Type B pancreatic cell (in vitro differentiated cells): ENCODE results near the gene APOBEC3F. TPM values are rescaled to one million over a fixed set of nuclear protein-coding genes. Genes with fewer than 3 reads are reported as not detected.
"Not testable (repeated sequence)": the region's sequence is repeated elsewhere in the genome, so short reads cannot be mapped to it uniquely, and the experiment has no call there.

Experiments used
- DNase-seq: peaks from one replicate; pipeline ENCODE4 v3.0.0; 2021; ENCODE audit warnings: mixed read lengths; ENCODE audit not compliant: unreplicated experiment; ENCODE audit errors: extremely low spot score
- H3K27ac Mint-ChIP-seq: 2 replicates; pipeline ENCODE4 v1.8.0; 2021; ENCODE audit warnings: mild to moderate bottlenecking, mixed read lengths
- H3K27me3 Mint-ChIP-seq: 2 replicates; pipeline ENCODE4 v1.8.0; 2021; ENCODE audit warnings: mixed read lengths
- H3K36me3 Mint-ChIP-seq: 2 replicates; pipeline ENCODE4 v1.8.0; 2021; ENCODE audit warnings: mixed read lengths
- H3K4me1 Mint-ChIP-seq: one replicate; pipeline ENCODE4 v1.8.0; 2021; ENCODE audit warnings: mixed read lengths; ENCODE audit not compliant: unreplicated experiment
- H3K4me3 Mint-ChIP-seq: 2 replicates; pipeline ENCODE4 v1.8.0; 2021; ENCODE audit warnings: mild to moderate bottlenecking, mixed read lengths
- H3K9me3 Mint-ChIP-seq: 2 replicates; pipeline ENCODE4 v1.8.0; 2021; ENCODE audit warnings: mixed read lengths
- CTCF ChIP-seq: fragments of 200-600 bp; sonication (generic); conservative IDR thresholded peaks from 2 replicates; pipeline ENCODE4 v1.5.0; 2021; ENCODE audit warnings: antibody characterized with exemption, mild to moderate bottlenecking
- total RNA-seq: library from RNA; stranded (reverse); gene quantifications from 2 replicates; pipeline ENCODE4 v1.2.1, GENCODE V29; 2021; ENCODE audit warnings: low replicate concordance

The APOBEC3F gene
- total RNA-seq, 1 donor from 2014 or later: 14.9 TPM

GRCh38 chr22:39066442-39067276 is 26.0 kb downstream of the APOBEC3F start:
- not testable (repeated sequence) for H3K27ac Mint-ChIP-seq, H3K9me3 Mint-ChIP-seq, H3K36me3 Mint-ChIP-seq, H3K4me1 Mint-ChIP-seq, DNase-seq, H3K27me3 Mint-ChIP-seq, H3K4me3 Mint-ChIP-seq

DNA sequence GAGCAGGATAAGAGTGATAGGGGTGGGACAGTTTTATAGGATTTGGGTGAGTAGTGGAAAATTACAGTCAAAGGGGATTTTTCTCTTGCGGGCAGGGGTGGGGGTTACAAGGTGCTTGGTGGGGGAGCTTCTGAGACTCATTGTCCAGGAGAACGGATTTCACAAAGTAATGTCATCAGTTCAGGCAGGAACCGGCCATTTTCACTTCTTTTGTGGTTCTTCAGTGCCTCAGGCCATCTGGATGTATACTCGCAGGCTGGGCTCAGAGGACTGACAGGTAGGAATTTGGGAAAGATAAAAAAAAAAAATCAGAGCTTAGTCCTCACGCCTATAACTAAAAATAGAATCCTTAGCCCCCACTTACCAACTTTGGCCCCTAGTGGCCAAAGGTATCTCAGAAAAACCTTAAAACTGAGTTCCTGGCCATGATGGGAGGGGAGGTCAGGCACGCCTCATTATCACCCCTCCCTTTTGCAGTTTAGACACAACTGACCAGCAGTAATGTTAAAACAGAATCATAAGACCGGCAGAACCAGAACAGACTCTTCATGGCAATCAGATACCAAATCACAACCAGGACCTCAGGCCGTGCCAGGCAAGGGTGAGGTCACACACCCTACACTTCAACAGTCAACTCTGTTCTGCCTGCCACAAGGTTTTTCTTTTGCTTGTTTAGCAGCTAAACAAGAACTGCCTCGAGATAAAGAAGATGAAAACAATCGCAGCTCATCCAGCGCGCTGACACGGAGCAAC is 27.5 kb downstream of the APOBEC3F start:
- no peaks in the 10 kb centered on the region for H3K36me3 Mint-ChIP-seq
- TF ChIP-seq CTCF: peak; percentile 51
- no peak for DNase-seq
- no peaks in the 10 kb centered on the region for H3K9me3 Mint-ChIP-seq
- H3K27me3 Mint-ChIP-seq: no peaks in the 10 kb centered on the region
- no peaks in the 10 kb centered on the region for H3K4me1 Mint-ChIP-seq
- no peak overlapping the region for H3K27ac Mint-ChIP-seq
- peak overlapping the region; percentile 36 for H3K4me3 Mint-ChIP-seq

DNA sequence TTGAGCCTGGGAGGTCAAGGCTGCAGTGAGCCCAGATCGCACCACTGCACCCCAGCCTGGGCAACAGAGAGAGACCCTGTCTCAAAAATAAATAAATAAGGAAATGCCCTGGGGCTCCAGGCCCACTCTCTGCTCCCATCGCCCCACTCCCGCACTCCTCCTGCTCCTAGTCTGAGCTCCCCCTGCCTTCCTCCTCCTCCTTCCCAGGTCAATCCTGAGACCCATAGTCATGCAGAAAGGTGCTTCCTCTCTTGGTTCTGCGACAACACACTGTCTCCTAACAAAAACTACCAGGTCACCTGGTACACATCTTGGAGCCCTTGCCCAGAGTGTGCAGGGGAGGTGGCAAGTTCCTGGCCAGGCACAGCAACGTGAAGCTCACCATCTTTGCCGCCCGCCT is 29.5 kb downstream of the APOBEC3F start:
- no peaks in the 10 kb centered on the region for H3K9me3 Mint-ChIP-seq
- no peak overlapping the region for H3K27ac Mint-ChIP-seq
- H3K4me1 Mint-ChIP-seq: peaks cover 4% of the 10 kb centered on the region
- H3K27me3 Mint-ChIP-seq: no peaks in the 10 kb centered on the region
- TF ChIP-seq CTCF: no peak
- no peaks in the 10 kb centered on the region for H3K36me3 Mint-ChIP-seq
- no peak for DNase-seq
- no peak overlapping the region for H3K4me3 Mint-ChIP-seq

- DNase-seq, H3K36me3 Mint-ChIP-seq, H3K27me3 Mint-ChIP-seq, H3K27ac Mint-ChIP-seq, H3K4me3 Mint-ChIP-seq, H3K9me3 Mint-ChIP-seq, H3K4me1 Mint-ChIP-seq: not testable (repeated sequence)
These were observed 31.9 kb downstream of the APOBEC3F start for GRCh38 chr22:39072581-39072981.

GRCh38 chr22:39073981-39074380 is 33.3 kb downstream of the APOBEC3F start:
- no peak for DNase-seq
- Mint-ChIP-seq H3K27ac (no peak overlapping the region), H3K27me3 (no peaks in the 10 kb centered on the region), H3K4me3 (no peak overlapping the region), H3K9me3 (no peaks in the 10 kb centered on the region), H3K36me3 (no peaks in the 10 kb centered on the region), H3K4me1 (peaks cover 9% of the 10 kb centered on the region)
- no peak for TF ChIP-seq CTCF

DNA sequence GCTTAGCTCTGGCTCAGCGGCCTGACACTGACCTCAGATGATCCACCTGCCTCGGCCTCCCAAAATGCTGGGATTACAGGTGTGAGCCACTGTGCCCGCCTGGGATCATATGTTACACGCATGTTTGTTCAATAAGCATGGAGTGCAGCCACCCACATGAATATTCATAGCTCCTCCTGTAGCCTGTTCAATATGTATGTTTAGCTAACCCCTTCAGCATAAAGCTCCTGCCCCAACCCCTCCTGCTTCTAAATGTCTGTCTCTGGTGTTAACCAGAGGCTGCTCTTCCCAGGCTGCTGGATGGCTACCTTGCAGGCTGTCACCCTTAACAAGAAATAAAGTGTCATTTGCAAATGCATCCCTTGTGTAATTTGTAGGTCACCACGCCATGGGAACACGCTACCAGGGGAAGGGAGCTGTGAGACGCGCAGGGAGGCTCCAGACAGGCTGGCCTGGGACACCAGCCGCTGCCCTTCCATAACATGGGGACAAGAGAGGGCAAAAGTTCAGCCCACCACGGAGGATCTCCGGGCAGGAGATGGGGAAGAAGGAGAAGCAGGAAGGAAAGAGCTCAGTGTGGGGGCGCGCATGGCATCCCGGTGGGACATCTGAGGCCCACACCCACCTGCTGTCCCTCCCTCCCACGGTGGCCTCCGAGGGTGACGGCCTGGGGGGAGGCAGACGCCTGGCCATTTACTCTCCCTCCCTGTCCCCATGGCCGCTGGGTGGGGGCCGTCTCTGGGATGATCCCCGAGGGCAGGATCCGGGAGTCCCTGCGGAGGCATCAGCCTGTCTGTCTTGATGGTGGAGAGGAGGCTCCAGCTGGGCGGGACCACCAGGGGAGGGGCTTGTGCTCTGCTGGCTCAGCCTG is 35.7 kb downstream of the APOBEC3F start:
- Mint-ChIP-seq H3K4me1 (peaks cover 15% of the 10 kb centered on the region), H3K4me3 (peak overlapping the region; percentile 61), H3K27ac (peak overlapping the region; percentile 72)
- H3K9me3 Mint-ChIP-seq, DNase-seq, H3K36me3 Mint-ChIP-seq, H3K27me3 Mint-ChIP-seq: not testable (repeated sequence)

DNA sequence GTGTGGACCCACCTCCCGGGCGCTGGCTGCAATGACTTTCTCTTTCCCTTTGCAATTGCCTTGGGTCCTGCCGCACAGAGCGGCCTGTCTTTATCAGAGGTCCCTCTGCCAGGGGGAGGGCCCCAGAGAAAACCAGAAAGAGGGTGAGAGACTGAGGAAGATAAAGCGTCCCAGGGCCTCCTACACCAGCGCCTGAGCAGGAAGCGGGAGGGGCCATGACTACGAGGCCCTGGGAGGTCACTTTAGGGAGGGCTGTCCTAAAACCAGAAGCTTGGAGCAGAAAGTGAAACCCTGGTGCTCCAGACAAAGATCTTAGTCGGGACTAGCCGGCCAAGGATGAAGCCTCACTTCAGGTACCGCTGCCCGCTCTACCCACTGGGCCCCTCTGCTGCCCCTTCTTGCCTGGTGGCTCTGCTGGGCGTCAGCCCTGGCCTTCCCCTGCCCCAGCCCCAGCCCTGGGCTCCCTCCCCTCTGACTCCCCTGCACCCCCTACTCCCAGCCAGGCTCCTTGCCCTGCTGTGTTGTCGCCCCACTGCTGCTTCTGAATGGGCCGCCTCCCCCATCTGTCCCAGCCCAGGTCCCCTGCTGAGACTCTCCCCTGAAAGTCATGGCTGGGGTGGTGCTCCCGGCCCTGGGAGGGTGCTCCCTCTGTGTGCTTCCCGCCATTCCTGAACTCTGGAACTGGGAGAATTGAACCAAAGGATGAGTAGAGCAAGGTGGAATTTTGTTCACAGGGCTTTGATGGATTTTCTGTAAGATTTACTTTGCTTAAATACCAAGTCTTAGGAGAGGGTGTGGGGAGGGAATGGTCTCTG is 36.6 kb downstream of the APOBEC3F start, which contains the start of gene APOBEC3G:
Gene APOBEC3G, plus strand, starts transcription at position 250 of the 815 bp plus-strand sequence. Its CDS starts 87 bp downstream, at position 337.
- H3K36me3 Mint-ChIP-seq, H3K27me3 Mint-ChIP-seq, H3K9me3 Mint-ChIP-seq, DNase-seq: not testable (repeated sequence)
- Mint-ChIP-seq H3K4me3 (peak within 1 kb of the TSS; percentile 69), H3K27ac (peak within 1 kb of the TSS; percentile 72), H3K4me1 (peaks cover 21% of the 10 kb centered on the region)

DNA sequence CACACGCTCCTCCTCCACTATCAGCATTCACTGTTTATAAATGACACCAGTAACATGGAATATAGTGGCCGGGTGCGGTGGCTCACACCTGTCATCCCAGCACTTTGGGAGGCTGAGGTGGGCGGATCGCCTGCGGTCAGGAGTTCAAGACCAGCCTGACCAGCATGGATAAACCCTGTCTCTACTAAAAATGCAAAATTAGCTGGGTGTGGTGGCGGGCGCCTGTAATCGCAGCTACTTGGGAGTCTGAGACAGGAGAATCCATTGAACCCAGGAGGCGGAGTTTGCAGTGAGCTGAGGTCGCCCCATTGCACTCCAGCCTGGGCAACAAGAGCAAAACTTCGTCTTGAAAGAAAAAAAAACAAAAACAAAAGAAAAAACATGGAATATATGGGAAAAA is 37.2 kb downstream of the APOBEC3F start:
- Mint-ChIP-seq H3K4me3 (peak overlapping the region; percentile 52), H3K4me1 (peaks cover 21% of the 10 kb centered on the region)
- not testable (repeated sequence) for H3K27me3 Mint-ChIP-seq, H3K27ac Mint-ChIP-seq, H3K36me3 Mint-ChIP-seq, DNase-seq, H3K9me3 Mint-ChIP-seq
